ENCODE measurements around the gene TRO. TPM values are rescaled to one million over a fixed set of nuclear protein-coding genes. Genes with fewer than 3 reads are reported as not detected.

TRO gene
- total and polyA plus RNA-seq, 2 donors (not counting 3 experiments of a cell fraction or from before 2014, with no cell fraction given), result 21.9 to 34.7 TPM

DNA sequence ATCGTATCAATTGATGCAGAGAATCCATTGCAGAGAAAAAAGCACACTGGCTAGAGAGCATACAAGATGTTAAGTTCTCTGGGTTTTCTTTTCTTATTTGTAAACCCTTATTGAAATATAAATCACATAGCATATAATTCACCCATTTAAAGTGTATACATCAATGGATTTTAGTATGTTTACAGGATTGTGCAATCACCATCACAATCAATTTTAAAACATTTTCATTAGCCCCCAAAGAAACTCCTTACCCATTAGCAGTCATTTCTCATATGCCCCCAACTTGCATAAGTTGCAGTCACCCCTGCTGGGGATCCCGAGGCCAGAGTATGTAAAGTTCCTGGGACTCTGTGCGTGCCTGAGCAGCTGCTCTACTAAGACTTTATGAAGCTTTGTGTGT, 34.9 kb upstream of the TRO start:
- CTCF ChIA-PET, result no interaction called here
- no peak for FAIRE-seq
- dilution Hi-C loops (cut with MboI; ENCODE audit: extremely low pct_ligation_motif_present, low sequenced_read_pairs), result no loop called here

DNA sequence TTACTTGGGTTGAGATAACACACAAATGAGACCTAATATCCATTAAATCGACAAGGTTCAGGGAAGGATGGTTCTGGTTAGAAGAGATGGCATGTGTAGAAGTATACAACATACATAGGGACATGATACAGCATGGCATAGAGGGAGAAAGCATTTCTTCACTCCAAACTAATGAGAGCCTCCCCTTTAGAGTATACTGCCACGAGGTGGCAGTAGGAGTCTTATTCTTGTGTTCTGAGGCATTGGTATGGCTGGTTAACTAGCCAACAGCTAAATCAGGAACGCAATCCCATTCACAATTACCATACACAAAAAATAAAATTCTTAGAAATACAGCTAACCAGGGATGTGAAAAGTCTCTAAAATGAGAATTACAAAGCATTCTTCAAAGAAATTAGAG, 29.1 kb upstream of the TRO start:
- no peak overlapping the region for H3K9ac ChIP-seq (replicated peaks; ENCODE audit: extremely low read depth, insufficient read depth, low read length)
- POLR2A ChIA-PET, result no interaction called here
- H3K4me1 ChIP-seq (ENCODE audit: control insufficient read depth, extremely low read depth, insufficient read depth, low read length), result no peaks in the 10 kb centered on the region
- H3K27me3 ChIP-seq (ENCODE audit: control insufficient read depth in 2 of 2, insufficient read depth in 2 of 2, low read length in 2 of 2), result no peaks in the 10 kb centered on the region
- BruUV-seq (replicated peaks), result no TSS peak
- FAIRE-seq (no peak), DNase-seq (ENCODE audit: low read depth, low spot score) (peak; percentile 40)
- no peaks in the 10 kb centered on the region for H3K36me3 ChIP-seq (ENCODE audit: control insufficient read depth in 2 of 2, extremely low read depth in 1 of 2, insufficient read depth in 2 of 2, low read length in 2 of 2)
- no peaks in the 10 kb centered on the region for H3K79me2 ChIP-seq (ENCODE audit: control insufficient read depth, insufficient read depth, low read length)
- H3K9me1 ChIP-seq (replicated peaks; ENCODE audit: control insufficient read depth, extremely low read depth, insufficient read depth, low read length), result no peaks in the 10 kb centered on the region
- dilution Hi-C loops (cut with MboI; ENCODE audit: extremely low pct_ligation_motif_present, low sequenced_read_pairs), result no loop called here
- CTCF ChIA-PET, result interaction anchor here (0.7 to 3.2 kb wide), 8 partner anchors 104 to 450 kb away, joined by 3 to 33 read pairs (median 4); no protein-coding TSS in a partner anchor
- H3K4me3 ChIP-seq (replicated peaks in 1 of 3; ENCODE audit: insufficient read depth in 1 of 3, low read depth in 1 of 3, low read length in 3 of 3), result no peak overlapping the region
- H2AFZ ChIP-seq (ENCODE audit: low read depth, low read length), result no peak overlapping the region
- no peaks in the 10 kb centered on the region for H4K20me1 ChIP-seq (replicated peaks; ENCODE audit: control insufficient read depth, extremely low read depth, insufficient read depth, low read length)
- no peaks in the 10 kb centered on the region for H3K9me3 ChIP-seq (replicated peaks; ENCODE audit: control insufficient read depth, insufficient read depth, low read length)
- TF ChIP-seq MYC (IDR thresholded peaks at IDR 0.05; ENCODE audit: low read depth, low read length), result no peak
- TF ChIP-seq EZH2 (IDR thresholded peaks at IDR 0.05; ENCODE audit: borderline replicate concordance, low read depth, low read length, severe bottlenecking), result no peak
- TF ChIP-seq, protein P1, sequence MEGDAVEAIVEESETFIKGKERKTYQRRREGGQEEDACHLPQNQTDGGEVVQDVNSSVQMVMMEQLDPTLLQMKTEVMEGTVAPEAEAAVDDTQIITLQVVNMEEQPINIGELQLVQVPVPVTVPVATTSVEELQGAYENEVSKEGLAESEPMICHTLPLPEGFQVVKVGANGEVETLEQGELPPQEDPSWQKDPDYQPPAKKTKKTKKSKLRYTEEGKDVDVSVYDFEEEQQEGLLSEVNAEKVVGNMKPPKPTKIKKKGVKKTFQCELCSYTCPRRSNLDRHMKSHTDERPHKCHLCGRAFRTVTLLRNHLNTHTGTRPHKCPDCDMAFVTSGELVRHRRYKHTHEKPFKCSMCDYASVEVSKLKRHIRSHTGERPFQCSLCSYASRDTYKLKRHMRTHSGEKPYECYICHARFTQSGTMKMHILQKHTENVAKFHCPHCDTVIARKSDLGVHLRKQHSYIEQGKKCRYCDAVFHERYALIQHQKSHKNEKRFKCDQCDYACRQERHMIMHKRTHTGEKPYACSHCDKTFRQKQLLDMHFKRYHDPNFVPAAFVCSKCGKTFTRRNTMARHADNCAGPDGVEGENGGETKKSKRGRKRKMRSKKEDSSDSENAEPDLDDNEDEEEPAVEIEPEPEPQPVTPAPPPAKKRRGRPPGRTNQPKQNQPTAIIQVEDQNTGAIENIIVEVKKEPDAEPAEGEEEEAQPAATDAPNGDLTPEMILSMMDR (IDR thresholded peaks at IDR 0.05; ENCODE audit: extremely low read depth in 1 of 2, insufficient read depth in 1 of 2, low read depth in 1 of 2, low read length in 2 of 2), result peak; percentile 23 to 38
- TF ChIP-seq, protein P2, sequence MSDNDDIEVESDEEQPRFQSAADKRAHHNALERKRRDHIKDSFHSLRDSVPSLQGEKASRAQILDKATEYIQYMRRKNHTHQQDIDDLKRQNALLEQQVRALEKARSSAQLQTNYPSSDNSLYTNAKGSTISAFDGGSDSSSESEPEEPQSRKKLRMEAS (IDR thresholded peaks at IDR 0.05; ENCODE audit: insufficient read depth, insufficient read length), result no peak
- TF ChIP-seq POLR2AphosphoS5 (IDR thresholded peaks at IDR 0.05; ENCODE audit: insufficient read depth, low read depth, low read length), result no peak
- no peak overlapping the region for H3K27ac ChIP-seq (ENCODE audit: insufficient read depth, low read depth, low read length)
- H3K4me2 ChIP-seq (ENCODE audit: insufficient read depth, low read length), result no peak overlapping the region
- intact Hi-C loops (cut with micrococcal nuclease), result loop anchor here (10.0 kb wide), 1 partner anchor 273 kb away; no protein-coding TSS in a partner anchor

More for the DNA sequence above, 34.9 kb upstream of the TRO start:
- TF ChIP-seq, protein P1 (IDR thresholded peaks at IDR 0.05; ENCODE audit: extremely low read depth in 1 of 2, insufficient read depth in 1 of 2, low read depth in 1 of 2, low read length in 2 of 2), result no peak
- TF ChIP-seq FOS (IDR thresholded peaks at IDR 0.05; ENCODE audit: borderline replicate concordance, insufficient read depth, low read length) (no peak), GATA2 (IDR thresholded peaks at IDR 0.05; ENCODE audit: insufficient read depth, insufficient read length, low read depth, low read length) (no peak), POLR2AphosphoS5 (IDR thresholded peaks at IDR 0.05; ENCODE audit: insufficient read depth, low read depth, low read length) (no peak), JUN (IDR thresholded peaks at IDR 0.05; ENCODE audit: borderline replicate concordance, insufficient read depth, insufficient read length, low read depth) (no peak), MYC (IDR thresholded peaks at IDR 0.05; ENCODE audit: low read depth, low read length) (no peak), EZH2 (IDR thresholded peaks at IDR 0.05; ENCODE audit: borderline replicate concordance, low read depth, low read length, severe bottlenecking) (no peak)
- no peaks in the 10 kb centered on the region for H3K27me3 ChIP-seq (ENCODE audit: control insufficient read depth in 2 of 2, insufficient read depth in 2 of 2, low read length in 2 of 2)
- H2AFZ ChIP-seq (ENCODE audit: low read depth, low read length), result no peak overlapping the region
- no peaks in the 10 kb centered on the region for H3K36me3 ChIP-seq (ENCODE audit: control insufficient read depth in 2 of 2, extremely low read depth in 1 of 2, insufficient read depth in 2 of 2, low read length in 2 of 2)
- no peak overlapping the region for H3K4me3 ChIP-seq (replicated peaks in 1 of 3; ENCODE audit: insufficient read depth in 1 of 3, low read depth in 1 of 3, low read length in 3 of 3)
- POLR2A ChIA-PET, result no interaction called here
- H3K9ac ChIP-seq (replicated peaks; ENCODE audit: extremely low read depth, insufficient read depth, low read length), result no peak overlapping the region
- no peak overlapping the region for H3K4me2 ChIP-seq (ENCODE audit: insufficient read depth, low read length)
- H3K9me3 ChIP-seq (replicated peaks; ENCODE audit: control insufficient read depth, insufficient read depth, low read length), result no peaks in the 10 kb centered on the region
- no peak overlapping the region for H3K27ac ChIP-seq (ENCODE audit: insufficient read depth, low read depth, low read length)
- H4K20me1 ChIP-seq (replicated peaks; ENCODE audit: control insufficient read depth, extremely low read depth, insufficient read depth, low read length), result no peaks in the 10 kb centered on the region
- H3K4me1 ChIP-seq (ENCODE audit: control insufficient read depth, extremely low read depth, insufficient read depth, low read length), result no peaks in the 10 kb centered on the region
- H3K79me2 ChIP-seq (ENCODE audit: control insufficient read depth, insufficient read depth, low read length), result no peaks in the 10 kb centered on the region
- no peak for DNase-seq (ENCODE audit: low read depth, low spot score)
- BruUV-seq (replicated peaks), result no TSS peak
- H3K9me1 ChIP-seq (replicated peaks; ENCODE audit: control insufficient read depth, extremely low read depth, insufficient read depth, low read length), result no peaks in the 10 kb centered on the region
- intact Hi-C loops (cut with micrococcal nuclease), result no loop called here
